AG04449 (cell line): ENCODE results near the gene GSTA5.
"Not testable (repeated sequence)": the region's sequence is repeated elsewhere in the genome, so short reads cannot be mapped to it uniquely, and the experiment has no call there.

Experiments
- CTCF ChIA-PET: fragments of 350-600 bp; formaldehyde crosslinking; extraction: SDS; loops from one replicate; lab custom pipeline; 2021; ENCODE audit warnings: antibody characterized with exemption; lab: Yijun Ruan, JAX
- POLR2A ChIA-PET: fragments of 400-600, 350-600 bp; formaldehyde crosslinking; extraction: SDS; loops from one replicate; lab custom pipeline; 2020; ENCODE audit warnings: antibody characterized with exemption, inconsistent platforms; lab: Yijun Ruan, JAX
- DNase-seq: peaks from one replicate; pipeline ENCODE4 v3.0.0-alpha.2; 2010; ENCODE audit warnings: low read depth, low spot score
- H3K4me3 ChIP-seq: 2 replicates; pipeline ENCODE4 v1.5.1; 2011; ENCODE audit warnings: low read depth, mild to moderate bottlenecking, control low read depth, low read length
- TF ChIP-seq, protein P1 (sequence below): IDR thresholded peaks from one replicate; pipeline ENCODE4 v1.5.1; 2011; ENCODE audit warnings: mild to moderate bottlenecking, moderate library complexity, low read length, control low read depth, inconsistent platforms; ENCODE audit not compliant: insufficient read depth; ENCODE audit errors: missing control alignments

Gene GSTA5

DNA sequence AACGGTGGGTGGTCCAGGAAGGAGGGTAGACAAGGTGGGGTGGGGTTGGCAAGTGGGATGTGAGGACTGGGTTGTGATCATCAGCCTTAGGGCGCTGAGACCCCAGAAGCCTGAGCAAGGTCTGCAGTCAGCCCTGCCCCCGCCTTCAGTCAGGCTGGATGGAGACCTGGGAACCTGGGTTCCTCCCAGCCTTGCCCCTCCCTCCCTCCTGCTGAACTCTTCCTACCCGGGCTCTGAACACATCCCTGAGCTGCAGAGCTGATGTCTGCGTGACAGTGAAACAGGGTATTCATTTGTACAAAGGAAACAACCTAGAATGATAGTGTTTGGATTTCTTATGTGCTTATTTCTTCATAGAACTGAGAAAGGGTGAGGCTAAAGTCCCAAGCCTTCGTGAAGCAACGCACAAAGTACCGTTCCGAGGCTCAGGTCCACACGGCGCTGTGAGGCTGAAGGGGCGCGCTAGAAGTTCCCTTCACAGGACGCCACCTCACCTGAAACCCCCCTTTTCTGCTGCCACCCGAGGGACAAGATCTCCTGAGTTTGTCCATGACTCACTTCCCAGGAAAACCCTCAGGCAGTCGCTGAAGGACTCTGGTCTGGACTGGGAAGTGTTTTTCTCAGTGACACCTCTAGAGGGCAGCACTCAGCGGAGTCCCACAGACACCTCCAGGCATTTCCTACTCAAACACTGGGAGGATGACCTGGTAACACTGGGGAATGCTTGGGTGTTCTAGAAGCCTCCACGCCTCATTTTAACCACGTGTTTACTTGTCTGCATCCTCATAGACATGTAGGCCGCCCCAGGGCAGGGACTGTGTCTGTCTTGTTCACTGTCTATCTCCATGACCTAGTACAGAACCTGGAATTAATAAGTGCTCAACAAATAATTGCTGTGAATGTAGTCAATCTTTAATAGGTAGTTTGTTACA, 1.2 kb downstream of the GSTA5 start:
- CTCF ChIA-PET, result interaction anchor here (1.4 kb wide), 2 partner anchors 11 to 18 kb away, joined by 3 to 4 read pairs; no protein-coding TSS in a partner anchor

DNA sequence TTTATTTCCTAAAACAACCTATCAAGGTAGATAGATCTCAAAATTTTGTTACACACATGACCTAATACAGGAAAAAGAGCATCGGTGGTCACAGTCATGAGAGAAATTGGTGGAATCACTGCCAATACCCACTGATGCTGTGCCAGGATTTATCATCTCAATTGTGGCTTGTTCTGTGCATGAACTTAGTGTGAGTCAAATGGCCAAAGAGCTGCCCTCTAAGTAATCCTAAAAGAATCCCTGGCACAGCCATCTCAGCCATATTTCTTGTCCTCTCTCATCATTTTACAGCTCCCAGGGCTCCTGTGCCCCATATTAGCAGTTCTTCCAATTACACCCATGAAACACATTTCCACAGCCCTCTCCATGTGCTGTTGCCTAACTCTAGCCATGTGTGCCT, 6.1 kb downstream of the GSTA5 start:
- H3K4me3 ChIP-seq, result no peak overlapping the region
- DNase-seq, result no peak
- TF ChIP-seq, protein P1, sequence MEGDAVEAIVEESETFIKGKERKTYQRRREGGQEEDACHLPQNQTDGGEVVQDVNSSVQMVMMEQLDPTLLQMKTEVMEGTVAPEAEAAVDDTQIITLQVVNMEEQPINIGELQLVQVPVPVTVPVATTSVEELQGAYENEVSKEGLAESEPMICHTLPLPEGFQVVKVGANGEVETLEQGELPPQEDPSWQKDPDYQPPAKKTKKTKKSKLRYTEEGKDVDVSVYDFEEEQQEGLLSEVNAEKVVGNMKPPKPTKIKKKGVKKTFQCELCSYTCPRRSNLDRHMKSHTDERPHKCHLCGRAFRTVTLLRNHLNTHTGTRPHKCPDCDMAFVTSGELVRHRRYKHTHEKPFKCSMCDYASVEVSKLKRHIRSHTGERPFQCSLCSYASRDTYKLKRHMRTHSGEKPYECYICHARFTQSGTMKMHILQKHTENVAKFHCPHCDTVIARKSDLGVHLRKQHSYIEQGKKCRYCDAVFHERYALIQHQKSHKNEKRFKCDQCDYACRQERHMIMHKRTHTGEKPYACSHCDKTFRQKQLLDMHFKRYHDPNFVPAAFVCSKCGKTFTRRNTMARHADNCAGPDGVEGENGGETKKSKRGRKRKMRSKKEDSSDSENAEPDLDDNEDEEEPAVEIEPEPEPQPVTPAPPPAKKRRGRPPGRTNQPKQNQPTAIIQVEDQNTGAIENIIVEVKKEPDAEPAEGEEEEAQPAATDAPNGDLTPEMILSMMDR, result no peak
- POLR2A ChIA-PET, result interaction anchor here (0.6 kb wide), 1 partner anchor 47 kb away, joined by 3 read pairs; no protein-coding TSS in a partner anchor
- CTCF ChIA-PET, result no interaction called here

More for the DNA sequence above, 1.2 kb downstream of the GSTA5 start:
- TF ChIP-seq, protein P1, result peak; percentile 62
- H3K4me3 ChIP-seq, result no peak overlapping the region
- POLR2A ChIA-PET, result no interaction called here
- no peak for DNase-seq

DNA sequence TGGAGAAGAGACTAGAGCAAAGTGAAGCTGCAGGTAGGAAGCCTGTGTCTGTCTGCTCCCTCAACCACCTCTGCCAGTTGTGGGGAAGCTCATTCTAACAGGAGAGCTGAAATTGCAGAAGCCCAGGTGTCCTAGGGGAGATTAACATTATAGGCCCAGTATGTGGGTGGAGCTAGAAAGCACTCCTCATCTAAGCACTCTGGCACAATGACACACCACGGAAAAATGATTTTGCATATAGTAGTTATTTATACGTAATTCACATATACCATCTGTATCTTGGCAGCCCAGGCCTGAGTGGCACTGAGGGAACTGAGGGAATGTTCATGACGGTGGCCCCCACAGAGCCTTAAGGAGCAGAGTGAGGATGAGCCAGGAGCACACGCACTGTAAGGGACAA, 9.7 kb downstream of the GSTA5 start:
- POLR2A ChIA-PET, DNase-seq, CTCF ChIA-PET, H3K4me3 ChIP-seq: not testable (repeated sequence)

DNA sequence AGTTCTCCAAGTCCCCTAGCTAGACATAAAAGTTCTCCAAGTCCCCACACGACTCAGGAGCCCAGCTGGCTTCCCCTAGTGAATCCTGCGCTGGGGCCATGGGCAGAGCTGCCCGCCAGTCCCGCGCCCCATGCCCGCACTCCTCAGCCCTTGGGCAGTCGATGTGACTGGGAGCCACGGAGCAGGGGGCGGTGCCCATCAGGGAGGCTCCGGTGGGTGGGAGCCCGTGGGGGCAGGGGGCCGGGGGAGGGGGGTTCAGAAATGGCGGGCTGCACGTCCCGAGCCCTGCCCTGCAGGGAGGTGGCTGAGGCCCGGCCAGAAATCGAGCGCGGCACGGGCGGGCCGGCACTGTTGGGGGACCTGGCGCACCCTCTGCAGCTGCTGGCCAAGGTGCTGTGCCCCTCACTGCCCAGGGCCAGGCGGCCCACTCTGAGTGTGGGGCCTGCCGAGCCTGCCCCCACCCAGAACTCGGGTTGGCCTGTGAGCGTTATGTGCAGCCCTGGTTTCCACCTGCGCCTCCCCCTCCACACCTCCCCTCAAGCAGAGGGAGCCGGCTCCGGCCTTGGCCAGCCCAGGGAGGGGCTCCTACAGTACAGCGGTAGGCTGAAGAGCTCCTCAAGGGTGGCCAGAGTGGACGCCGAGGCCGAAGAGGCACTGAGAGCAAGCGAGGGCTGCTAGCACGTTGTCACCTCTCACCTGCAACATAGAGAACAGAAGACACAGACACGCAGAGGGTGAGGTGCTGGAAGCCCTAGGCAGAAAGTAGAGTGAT, 11.4 kb downstream of the GSTA5 start:
- TF ChIP-seq, protein P1, result no peak
- ChIA-PET POLR2A (no interaction called here), CTCF (interaction anchor here (1.4 to 1.5 kb wide), 2 partner anchors 9 to 13 kb away, joined by 4 to 6 read pairs; no protein-coding TSS in a partner anchor)
- no peak for DNase-seq
- no peak overlapping the region for H3K4me3 ChIP-seq

DNA sequence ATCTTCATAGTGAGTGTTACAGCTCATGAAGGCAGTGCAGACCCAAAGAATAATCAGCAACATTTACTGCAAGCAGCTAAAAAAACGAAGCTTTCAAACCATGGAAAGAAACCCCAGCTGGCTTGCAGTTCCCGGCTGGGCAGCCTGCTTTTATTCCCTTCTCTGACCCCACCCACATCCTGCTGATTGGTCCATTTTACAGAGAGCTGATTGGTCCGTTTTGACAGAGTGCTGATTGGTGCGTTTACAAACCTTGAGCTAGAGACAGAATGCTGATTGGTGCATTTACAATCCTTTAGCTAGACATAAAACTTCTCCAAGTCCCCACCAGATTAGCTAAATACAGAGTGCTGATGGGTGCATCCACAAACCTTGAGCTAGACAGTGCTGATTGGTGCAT, 12.0 kb downstream of the GSTA5 start:
- CTCF ChIA-PET, result interaction anchor here (1.4 to 1.5 kb wide), 2 partner anchors 10 to 13 kb away, joined by 4 to 6 read pairs; no protein-coding TSS in a partner anchor
- DNase-seq, POLR2A ChIA-PET, H3K4me3 ChIP-seq: not testable (repeated sequence)

DNA sequence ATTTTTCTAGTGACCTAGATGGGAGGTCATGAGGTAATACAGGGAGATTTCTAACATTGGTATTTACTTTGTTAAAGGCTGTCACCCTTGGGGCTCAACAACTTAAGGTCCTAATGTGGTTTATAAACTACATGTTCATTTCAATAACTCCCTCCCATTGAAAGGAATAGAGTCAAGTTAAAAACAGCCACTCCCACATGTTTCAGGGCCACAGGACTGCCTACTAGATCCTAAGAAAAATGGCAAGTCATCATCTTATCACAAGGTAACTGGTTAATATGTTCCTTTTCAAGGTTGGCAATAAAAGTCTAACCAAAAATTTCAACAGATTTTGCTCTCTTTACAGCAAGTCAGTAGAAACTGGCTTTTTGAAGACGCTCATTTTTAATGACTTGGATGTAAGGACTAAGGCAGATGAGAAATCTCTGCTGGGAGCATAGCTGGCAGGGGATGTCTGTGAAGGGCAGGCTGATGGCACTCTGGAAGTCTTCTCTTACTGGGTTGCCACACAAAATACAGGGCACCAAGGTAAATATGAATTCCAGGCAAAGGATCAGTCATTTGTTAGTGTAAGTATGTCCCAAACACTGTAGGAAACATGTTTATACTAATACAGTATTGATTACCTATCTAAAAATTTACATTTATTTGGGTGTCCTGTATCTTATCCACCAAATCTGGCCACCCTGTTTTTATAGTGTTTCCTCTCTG, 13.4 kb downstream of the GSTA5 start:
- DNase-seq, H3K4me3 ChIP-seq, POLR2A ChIA-PET: not testable (repeated sequence)
- CTCF ChIA-PET, result interaction anchor here (1.4 kb wide), 1 partner anchor 11 kb away, joined by 4 read pairs; no protein-coding TSS in a partner anchor

DNA sequence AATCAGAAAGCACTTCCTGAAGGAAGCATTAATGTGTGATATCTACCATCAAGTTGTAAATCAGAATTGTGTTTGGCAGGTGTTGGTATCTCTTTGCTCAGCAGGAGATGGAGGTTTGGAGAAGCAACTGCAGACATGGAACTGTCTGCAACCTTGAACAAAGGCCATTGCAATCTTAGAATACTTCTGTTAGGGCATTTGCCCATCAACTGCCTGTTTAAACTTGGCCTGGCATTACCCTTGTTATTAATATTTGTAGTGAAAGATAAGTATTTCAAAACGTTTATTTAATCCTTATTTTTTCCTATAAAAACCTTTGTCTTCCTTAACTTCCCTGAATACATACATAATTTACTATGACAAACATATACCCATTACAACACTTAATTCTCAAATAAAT, 14.1 kb downstream of the GSTA5 start:
- TF ChIP-seq, protein P1, result no peak
- POLR2A ChIA-PET, result no interaction called here

DNA sequence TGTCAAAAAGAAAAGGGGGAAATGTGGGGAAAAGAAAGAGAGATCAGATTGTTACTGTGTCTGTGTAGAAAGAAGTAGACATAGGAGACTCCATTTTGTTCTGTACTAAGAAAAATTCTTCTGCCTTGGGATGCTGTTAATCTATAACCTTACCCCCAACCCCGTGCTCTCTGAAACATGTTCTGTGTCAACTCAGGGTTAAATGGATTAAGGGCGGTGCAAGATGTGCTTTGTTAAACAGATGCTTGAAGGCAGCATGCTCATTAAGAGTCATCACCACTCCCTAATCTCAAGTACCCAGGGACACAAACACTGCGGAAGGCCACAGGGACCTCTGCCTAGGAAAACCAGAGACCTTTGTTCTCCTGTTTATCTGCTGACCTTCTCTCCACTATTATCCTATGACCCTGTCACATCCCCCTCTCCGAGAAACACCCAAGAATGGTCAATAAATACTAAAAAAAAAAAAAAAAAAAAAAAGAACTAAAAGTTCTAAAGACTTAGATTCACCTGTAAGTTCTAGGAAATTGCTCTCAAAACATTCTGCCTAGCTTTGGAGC, 14.6 kb downstream of the GSTA5 start:
- CTCF ChIA-PET, DNase-seq, POLR2A ChIA-PET, H3K4me3 ChIP-seq: not testable (repeated sequence)

More for the DNA sequence above, 14.1 kb downstream of the GSTA5 start:
- DNase-seq, result no peak
- CTCF ChIA-PET, result no interaction called here
- no peak overlapping the region for H3K4me3 ChIP-seq

DNA sequence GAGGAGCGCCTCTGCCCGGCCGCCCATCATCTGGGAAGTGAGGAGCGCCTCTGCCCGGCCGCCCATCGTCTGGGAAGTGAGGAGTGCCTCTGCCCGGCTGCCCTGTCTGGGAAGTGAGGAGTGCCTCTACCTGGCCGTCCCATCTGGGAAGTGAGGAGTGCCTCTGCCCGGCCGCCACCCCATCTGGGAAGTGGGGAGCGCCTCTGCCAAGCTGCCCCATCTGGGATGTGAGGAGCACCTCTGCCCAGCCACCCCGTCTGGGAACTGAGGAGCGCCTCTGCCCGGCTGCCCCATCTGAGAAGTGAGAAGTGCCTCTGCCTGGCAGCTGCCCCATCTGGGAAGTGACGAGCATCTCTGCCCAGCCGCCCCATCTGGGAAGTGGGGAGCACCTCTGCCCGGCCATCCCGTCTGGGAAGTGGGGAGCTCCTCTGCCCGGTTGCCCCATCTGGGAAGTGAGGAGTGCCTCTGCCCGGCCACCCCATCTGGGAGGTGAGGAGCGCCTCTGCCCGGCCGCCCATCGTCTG, 15.3 kb downstream of the GSTA5 start:
- H3K4me3 ChIP-seq, POLR2A ChIA-PET, DNase-seq, CTCF ChIA-PET: not testable (repeated sequence)
